GM12878 (cell line): ENCODE results near the gene SMIM38.

Source experiments
- ELK1 ChIP-seq: IDR thresholded peaks from 2 replicates; pipeline ENCODE4 v1.6.1; 2012; ENCODE audit warnings: low read depth, low read length, improper control_type of control experiment
- ETV6 ChIP-seq, 2 experiments: fragments of 450-650 bp in 1 of 2; IDR thresholded peaks in 1 of 2; conservative IDR thresholded peaks in 1 of 2; 2 replicates each; pipeline ENCODE4 v1.6.1; 2014; ENCODE audit warnings: antibody characterized with exemption in 1 of 2, borderline replicate concordance in 1 of 2, low read depth in 1 of 2, mild to moderate bottlenecking in 1 of 2, moderate library complexity in 1 of 2
- EZH2 ChIP-seq: IDR thresholded peaks from 2 replicates; pipeline ENCODE4 v1.6.1; 2012; ENCODE audit warnings: low read depth, mild to moderate bottlenecking, control low read depth, inconsistent platforms, low read length, borderline replicate concordance; ENCODE audit not compliant: control insufficient read depth
- FOXM1 ChIP-seq: IDR thresholded peaks from 2 replicates; pipeline ENCODE4 v1.6.1; 2012; ENCODE audit warnings: low read depth, mild to moderate bottlenecking, inconsistent platforms, low read length, moderate library complexity
- RAD21 ChIP-seq: IDR thresholded peaks from 2 replicates; pipeline ENCODE4 v1.6.1; 2011; ENCODE audit warnings: mild to moderate bottlenecking, low read depth, low read length, moderate library complexity; ENCODE audit not compliant: insufficient read depth
- REST ChIP-seq: IDR thresholded peaks from 2 replicates; pipeline ENCODE4 v1.6.1; 2012; ENCODE audit warnings: mild to moderate bottlenecking, low read depth, low read length

- TF ChIP-seq REST (no peak), EZH2 (no peak), ETV6 (conservative IDR thresholded peaks at IDR 0.05 in 1 of 2, IDR thresholded peaks at IDR 0.05 in 1 of 2; ENCODE audit: borderline replicate concordance in 1 of 2, low read depth in 1 of 2) (no peak), RAD21 (no peak), ELK1 (no peak), FOXM1 (no peak)
Observed at GRCh38 chr11:69131121-69131566, 24.6 kb upstream of the SMIM38 start.
